ENCODE measurements around the gene CCDC80. TPM values are rescaled to one million over a fixed set of nuclear protein-coding genes. Genes with fewer than 3 reads are reported as not detected.
A peak's percentile ranks its signal among the peaks of the same experiment; 100 is the strongest.

CCDC80 gene
- total RNA-seq, 4 donors from 2014 or later, result 19.4 to 129 (median 31.1) TPM

DNA sequence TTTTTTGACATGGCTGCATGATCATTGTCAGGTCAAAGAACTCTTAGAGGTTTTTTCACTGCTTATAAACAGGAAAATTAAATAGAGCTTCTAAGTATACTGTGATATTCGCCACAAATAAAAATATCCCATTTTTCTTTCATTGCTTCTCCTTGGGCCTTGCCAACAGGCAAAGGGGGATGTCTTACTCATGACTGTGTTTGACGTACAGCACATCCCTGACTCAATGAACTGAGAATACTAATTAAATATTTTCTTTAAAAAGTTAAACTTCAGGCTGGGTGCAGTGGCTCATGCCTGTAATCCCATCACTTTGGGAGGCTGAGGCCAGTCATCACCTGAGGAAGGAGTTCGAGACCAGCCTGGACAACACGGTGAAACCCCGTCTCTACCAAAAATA, 41.4 kb upstream of the CCDC80 start:
- 93 to 95% methylated on average over 5 of the region's 5 CpGs for WGBS, 2 donors
- no peak for TF ChIP-seq POLR2A (IDR thresholded peaks at IDR 0.05)
- no peak for TF ChIP-seq CTCF (IDR thresholded peaks at IDR 0.05)
- no peak for TF ChIP-seq EP300 (IDR thresholded peaks at IDR 0.05)
- Histone ChIP-seq H3K36me3 (no peaks in the 10 kb centered on the region), H3K9me3 (no peaks in the 10 kb centered on the region), H3K27ac (no peak overlapping the region), H3K4me1 (peaks cover 0 to under 1% (median 0%) of the 10 kb centered on the region in 4 donors), H3K27me3 (no peaks in the 10 kb centered on the region), H3K4me3 (no peak overlapping the region)
- DNase-seq (ENCODE audit: low spot score in 2 of 2), result no peak

GRCh38 chr3:112681822-112682325, 40.9 kb upstream of the CCDC80 start:
- H3K4me3 ChIP-seq, result no peak overlapping the region
- H3K27me3 ChIP-seq, result no peaks in the 10 kb centered on the region
- H3K4me1 ChIP-seq, result peaks cover 0 to 6% (median 0%) of the 10 kb centered on the region in 4 donors
- TF ChIP-seq CTCF (IDR thresholded peaks at IDR 0.05), result no peak
- TF ChIP-seq EP300 (IDR thresholded peaks at IDR 0.05), result no peak
- TF ChIP-seq POLR2A (IDR thresholded peaks at IDR 0.05), result no peak
- no peak for DNase-seq (ENCODE audit: low spot score in 2 of 2)
- H3K9me3 ChIP-seq, result no peaks in the 10 kb centered on the region
- no peaks in the 10 kb centered on the region for H3K36me3 ChIP-seq
- WGBS, 2 donors, result 75 to 93% methylated on average over 2 of the region's 2 CpGs
- H3K27ac ChIP-seq, result no peak overlapping the region

DNA sequence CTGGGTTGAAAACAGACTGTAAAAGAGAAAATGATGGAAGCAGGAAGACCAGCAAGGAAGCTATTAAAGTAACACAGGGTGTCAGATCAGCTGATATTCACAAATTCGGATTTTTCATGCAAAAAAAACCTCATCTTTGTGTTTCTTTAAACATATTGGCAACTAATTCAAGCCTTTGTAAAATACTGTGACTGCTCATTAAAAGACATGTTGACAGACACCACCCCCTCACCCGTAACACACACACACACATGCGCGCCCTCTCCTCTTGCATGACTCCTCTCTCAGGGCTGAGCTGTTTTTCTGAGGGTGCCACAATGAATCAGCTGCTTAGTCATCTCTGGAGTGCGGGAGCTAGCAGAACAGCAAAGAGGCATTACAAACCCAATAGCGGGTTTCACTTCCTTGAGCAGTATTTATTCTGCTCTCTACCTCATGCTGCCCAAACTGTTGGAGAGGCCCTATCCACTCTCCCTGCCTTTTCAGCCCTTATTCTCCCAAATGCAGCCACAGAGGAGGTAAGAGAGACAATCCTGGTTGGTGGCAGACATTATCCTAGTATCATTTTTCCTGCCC, 35.8 kb upstream of the CCDC80 start:
- 21 to 28% methylated on average over 6 of the region's 6 CpGs for WGBS, 2 donors
- H3K4me3 ChIP-seq, result no peak overlapping the region
- TF ChIP-seq CTCF (IDR thresholded peaks at IDR 0.05), result no peak
- no peak for TF ChIP-seq EP300 (IDR thresholded peaks at IDR 0.05)
- TF ChIP-seq POLR2A (IDR thresholded peaks at IDR 0.05), result no peak
- H3K9me3 ChIP-seq, result no peaks in the 10 kb centered on the region
- peaks cover 0 to 21% (median 0%) of the 10 kb centered on the region in 4 donors for H3K4me1 ChIP-seq
- no peaks in the 10 kb centered on the region for H3K27me3 ChIP-seq
- H3K27ac ChIP-seq, result peak overlapping the region in 1 of 4 donors; percentile 61
- DNase-seq (ENCODE audit: low spot score in 2 of 2), result peak in 1 of 2 donors; percentile 45
- no peaks in the 10 kb centered on the region for H3K36me3 ChIP-seq

GRCh38 chr3:112675943-112676535, 35.1 kb upstream of the CCDC80 start:
- Histone ChIP-seq H3K9me3 (no peaks in the 10 kb centered on the region), H3K36me3 (no peaks in the 10 kb centered on the region), H3K4me1 (peaks cover 0 to 21% (median 0%) of the 10 kb centered on the region in 4 donors), H3K27ac (peak overlapping the region in 1 of 4 donors; percentile 61), H3K4me3 (no peak overlapping the region), H3K27me3 (no peaks in the 10 kb centered on the region)
- no peak for DNase-seq (ENCODE audit: low spot score in 2 of 2)
- TF ChIP-seq CTCF (IDR thresholded peaks at IDR 0.05) (no peak), EP300 (IDR thresholded peaks at IDR 0.05) (no peak), POLR2A (IDR thresholded peaks at IDR 0.05) (no peak)
- WGBS, 2 donors, result 89% methylated on average over 4 of the region's 4 CpGs

GRCh38 chr3:112675349-112675748, 34.4 kb upstream of the CCDC80 start:
- DNase-seq (ENCODE audit: low spot score in 2 of 2), result peak in 1 of 2 donors; percentile 19
- no peak for TF ChIP-seq CTCF (IDR thresholded peaks at IDR 0.05)
- no peak for TF ChIP-seq EP300 (IDR thresholded peaks at IDR 0.05)
- TF ChIP-seq POLR2A (IDR thresholded peaks at IDR 0.05), result no peak
- 42 to 55% methylated on average over 6 of the region's 6 CpGs for WGBS, 2 donors
- H3K36me3 ChIP-seq, result no peaks in the 10 kb centered on the region
- H3K27me3 ChIP-seq, result no peaks in the 10 kb centered on the region
- H3K4me1 ChIP-seq, result peaks cover 0 to 21% (median 0%) of the 10 kb centered on the region in 4 donors
- peak overlapping the region in 2 of 4 donors; percentile 5 to 55 for H3K27ac ChIP-seq
- no peak overlapping the region for H3K4me3 ChIP-seq
- no peaks in the 10 kb centered on the region for H3K9me3 ChIP-seq
